PC-3 (cell line): ENCODE results near the gene ACTR1A. TPM values are rescaled to one million over a fixed set of nuclear protein-coding genes. Genes with fewer than 3 reads are reported as not detected.

Source experiments
- ATAC-seq: fragments of 200-7000 bp; cut with Tn5 transposase; 2 replicates; pipeline ENCODE4 v1.9.1; 2020; ENCODE audit warnings: mild to moderate bottlenecking, moderate library complexity
- BruUV-seq: library from RNA; stranded (reverse); fragments of 400-500 nt; replicated peaks from 2 replicates; lab custom pipeline; 2021; lab: Mats Ljungman, UMichigan
- CTCF ChIA-PET: fragments of 300-600 bp; sonication (Branson Sonifier 250); formaldehyde crosslinking; loops from one replicate; lab custom pipeline; 2022; ENCODE audit warnings: antibody characterized with exemption; lab: Charles Lee
- POLR2A ChIA-PET: fragments of 300-600 bp; sonication (Branson Sonifier 250); formaldehyde crosslinking; loops from one replicate; lab custom pipeline; 2022; ENCODE audit warnings: antibody characterized with exemption; ENCODE audit not compliant: unreplicated experiment; lab: Charles Lee
- DNase-seq: peaks from one replicate; pipeline ENCODE4 v3.0.0-alpha.2; 2015
- H2AFZ ChIP-seq: fragments of 300-600 bp; sonication (generic); 2 replicates; pipeline ENCODE4 v1.6.0; 2016; ENCODE audit warnings: antibody characterized with exemption, low read length
- H3F3A ChIP-seq: fragments of 300-600 bp; sonication (generic); one replicate; pipeline ENCODE4 v1.6.0; 2017; ENCODE audit warnings: antibody characterized with exemption, low read length, control low read depth, mild to moderate bottlenecking; ENCODE audit not compliant: unreplicated experiment
- H3K27ac ChIP-seq: fragments of 300-600 bp; sonication (generic); 2 replicates; pipeline ENCODE4 v1.5.1; 2016; ENCODE audit warnings: mild to moderate bottlenecking, low read length
- H3K27me3 ChIP-seq: fragments of 300-600 bp; sonication (generic); 2 replicates; pipeline ENCODE4 v1.6.1; 2016; ENCODE audit warnings: low read length, mixed read lengths
- H3K36me3 ChIP-seq: fragments of 300-600 bp; sonication (generic); 2 replicates; pipeline ENCODE4 v1.6.1; 2016; ENCODE audit warnings: low read depth, mixed run types, low read length, mixed read lengths
- H3K4me1 ChIP-seq: fragments of 300-600 bp; sonication (generic); 2 replicates; pipeline ENCODE4 v1.5.1; 2016; ENCODE audit warnings: low read length; ENCODE audit not compliant: insufficient read depth
- H3K4me2 ChIP-seq: fragments of 300-600 bp; sonication (generic); 2 replicates; pipeline ENCODE4 v1.6.0; 2016; ENCODE audit warnings: low read length
- H3K4me3 ChIP-seq: fragments of 300-600 bp; sonication (generic); 2 replicates; pipeline ENCODE4 v1.5.1; 2016; ENCODE audit warnings: mild to moderate bottlenecking, low read length, mixed read lengths
- H3K79me2 ChIP-seq: fragments of 300-600 bp; sonication (generic); 2 replicates; pipeline ENCODE4 v1.6.1; 2017; ENCODE audit warnings: low read length, mixed read lengths
- H3K9ac ChIP-seq: fragments of 300-600 bp; sonication (generic); 2 replicates; pipeline ENCODE4 v1.6.0; 2016; ENCODE audit warnings: mild to moderate bottlenecking, low read length
- H3K9me2 ChIP-seq: fragments of 300-600 bp; sonication (generic); replicated peaks from 2 replicates; pipeline ENCODE4 v1.6.1; 2016; ENCODE audit warnings: mixed run types, low read length, mixed read lengths
- H3K9me3 ChIP-seq: fragments of 300-600 bp; sonication (generic); 2 replicates; pipeline ENCODE4 v1.6.1; 2016; ENCODE audit warnings: low read length, mixed read lengths
- H4K20me1 ChIP-seq: fragments of 300-600 bp; sonication (generic); 2 replicates; pipeline ENCODE4 v1.6.1; 2016; ENCODE audit warnings: low read length, mixed read lengths
- EZH2 ChIP-seq: fragments of 300-600 bp; sonication (generic); IDR thresholded peaks from one replicate; pipeline ENCODE4 v1.6.1; 2017; ENCODE audit warnings: antibody characterized with exemption, mild to moderate bottlenecking, low read length; ENCODE audit not compliant: unreplicated experiment
- EZH2phosphoT487 ChIP-seq: fragments of 300-600 bp; sonication (generic); IDR thresholded peaks from 2 replicates; pipeline ENCODE4 v1.6.1; 2018; ENCODE audit warnings: mild to moderate bottlenecking, antibody characterized with exemption, low read length, borderline replicate concordance
- intact Hi-C: fragments of 100-400 bp; cut with micrococcal nuclease; formaldehyde crosslinking; loops from 2 replicates; pipeline ENCODE4 v1.9.0; 2023
- total RNA-seq: library from RNA; depleted of rRNA; stranded (reverse); fragments of >200 nt; gene quantifications from 2 replicates; pipeline ENCODE4 v1.2.3, GENCODE V29; 2014
- TF ChIP-seq, protein P1 (sequence below): fragments of 300-600 bp; sonication (generic); conservative IDR thresholded peaks from 2 replicates; pipeline ENCODE4 v1.5.1; 2017; ENCODE audit warnings: antibody characterized with exemption, low read depth, mild to moderate bottlenecking, low read length

The ACTR1A gene
- total RNA-seq, 1 experiment from 2014 or later, result 69.9 TPM

DNA sequence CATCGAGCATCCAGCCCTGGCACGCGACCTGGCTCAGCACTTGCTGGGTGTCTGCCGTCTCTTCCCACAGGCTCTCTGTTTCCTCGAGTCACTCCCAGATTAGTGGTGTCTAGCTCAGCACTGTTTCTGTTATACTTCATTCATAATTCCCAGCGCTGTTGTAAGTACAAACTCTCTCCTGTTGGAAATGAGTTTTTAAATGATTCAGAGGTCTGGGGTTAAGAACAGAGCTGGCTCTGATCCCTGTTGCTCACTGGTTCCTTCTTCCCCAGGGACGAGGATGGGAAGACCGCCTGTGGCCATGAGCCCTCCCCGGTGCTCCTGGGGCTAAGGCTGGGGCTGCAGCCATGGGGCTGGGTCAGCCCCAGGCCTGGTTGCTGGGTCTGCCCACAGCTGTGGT is 33.8 kb downstream of the ACTR1A start:
- Histone ChIP-seq H3K27ac (no peak overlapping the region), H3K9me3 (no peaks in the 10 kb centered on the region), H3K4me2 (no peak overlapping the region), H3K36me3 (no peaks in the 10 kb centered on the region), H3K4me1 (no peaks in the 10 kb centered on the region), H2AFZ (no peak overlapping the region), H3K4me3 (no peak overlapping the region), H4K20me1 (no peaks in the 10 kb centered on the region), H3K9ac (no peak overlapping the region), H3K27me3 (no peaks in the 10 kb centered on the region), H3K9me2 (no peaks in the 10 kb centered on the region), H3K79me2 (no peaks in the 10 kb centered on the region), H3F3A (no peaks in the 10 kb centered on the region)
- intact Hi-C loops, result no loop called here
- POLR2A ChIA-PET, result no interaction called here
- TF ChIP-seq EZH2phosphoT487, result no peak
- TF ChIP-seq EZH2, result no peak
- TF ChIP-seq, protein P1, sequence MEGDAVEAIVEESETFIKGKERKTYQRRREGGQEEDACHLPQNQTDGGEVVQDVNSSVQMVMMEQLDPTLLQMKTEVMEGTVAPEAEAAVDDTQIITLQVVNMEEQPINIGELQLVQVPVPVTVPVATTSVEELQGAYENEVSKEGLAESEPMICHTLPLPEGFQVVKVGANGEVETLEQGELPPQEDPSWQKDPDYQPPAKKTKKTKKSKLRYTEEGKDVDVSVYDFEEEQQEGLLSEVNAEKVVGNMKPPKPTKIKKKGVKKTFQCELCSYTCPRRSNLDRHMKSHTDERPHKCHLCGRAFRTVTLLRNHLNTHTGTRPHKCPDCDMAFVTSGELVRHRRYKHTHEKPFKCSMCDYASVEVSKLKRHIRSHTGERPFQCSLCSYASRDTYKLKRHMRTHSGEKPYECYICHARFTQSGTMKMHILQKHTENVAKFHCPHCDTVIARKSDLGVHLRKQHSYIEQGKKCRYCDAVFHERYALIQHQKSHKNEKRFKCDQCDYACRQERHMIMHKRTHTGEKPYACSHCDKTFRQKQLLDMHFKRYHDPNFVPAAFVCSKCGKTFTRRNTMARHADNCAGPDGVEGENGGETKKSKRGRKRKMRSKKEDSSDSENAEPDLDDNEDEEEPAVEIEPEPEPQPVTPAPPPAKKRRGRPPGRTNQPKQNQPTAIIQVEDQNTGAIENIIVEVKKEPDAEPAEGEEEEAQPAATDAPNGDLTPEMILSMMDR, result no peak
- CTCF ChIA-PET, result no interaction called here
- BruUV-seq, result no TSS peak
- DNase-seq (no peak), ATAC-seq (no peak)

DNA sequence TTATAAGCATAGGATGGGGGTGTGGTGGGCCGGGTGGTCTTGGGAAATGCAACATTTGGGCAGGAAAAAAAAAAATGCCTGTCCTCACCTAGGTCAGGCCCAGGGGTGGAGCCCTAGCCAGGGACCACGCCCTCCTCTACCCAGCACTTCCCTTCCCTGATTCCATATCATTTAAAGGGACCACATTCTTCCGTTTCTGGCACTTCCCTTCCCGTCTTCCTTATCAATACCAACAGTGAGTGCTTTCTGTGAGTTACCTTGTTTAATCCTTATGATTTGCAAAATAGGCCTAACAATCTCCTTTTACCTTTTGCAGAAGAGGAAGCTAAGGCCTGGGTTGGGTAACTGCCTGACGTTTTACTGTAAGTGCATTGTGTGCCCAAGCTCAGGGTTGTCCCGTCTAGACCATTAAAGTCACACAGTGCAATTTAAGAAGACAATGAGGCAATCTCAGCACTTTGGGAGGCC is 34.5 kb downstream of the ACTR1A start:
- Histone ChIP-seq H3K27ac (no peak overlapping the region), H3K36me3 (no peaks in the 10 kb centered on the region), H3K9me2 (no peaks in the 10 kb centered on the region), H3F3A (no peaks in the 10 kb centered on the region), H2AFZ (no peak overlapping the region), H3K79me2 (no peaks in the 10 kb centered on the region), H3K9me3 (no peaks in the 10 kb centered on the region), H3K4me1 (no peaks in the 10 kb centered on the region), H3K4me3 (no peak overlapping the region), H3K9ac (no peak overlapping the region), H3K27me3 (no peaks in the 10 kb centered on the region), H4K20me1 (no peaks in the 10 kb centered on the region), H3K4me2 (no peak overlapping the region)
- TF ChIP-seq EZH2 (no peak), EZH2phosphoT487 (no peak)
- TF ChIP-seq, protein P1, result no peak
- BruUV-seq, result no TSS peak
- ChIA-PET POLR2A (no interaction called here), CTCF (no interaction called here)
- intact Hi-C loops, result no loop called here
- ATAC-seq, result no peak
- DNase-seq, result no peak

DNA sequence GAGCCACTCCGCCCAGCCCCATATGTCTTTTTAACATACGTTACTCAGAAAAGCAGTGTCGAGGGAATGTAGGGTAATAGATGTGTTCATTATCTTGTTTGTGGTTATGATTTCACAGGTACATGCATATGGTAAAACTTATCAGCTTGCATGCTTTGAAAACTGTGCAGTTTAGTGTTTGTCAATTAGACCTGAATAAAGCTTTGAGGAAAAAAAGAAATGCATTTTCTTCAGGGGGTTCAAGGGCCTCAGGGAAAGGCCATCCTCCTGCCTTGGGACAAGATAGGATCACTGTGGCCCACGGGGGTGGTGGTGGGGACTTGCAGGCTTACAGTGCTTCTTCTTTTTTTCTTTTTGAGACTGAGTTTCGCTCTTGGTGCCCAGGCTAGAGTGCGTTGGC is 35.2 kb downstream of the ACTR1A start:
- ChIA-PET POLR2A (no interaction called here), CTCF (no interaction called here)

More for the DNA sequence above, 35.2 kb downstream of the ACTR1A start:
- no peaks in the 10 kb centered on the region for H3F3A ChIP-seq
- no peak overlapping the region for H3K27ac ChIP-seq
- DNase-seq (no peak), ATAC-seq (no peak)
- intact Hi-C loops, result no loop called here
- no peak for TF ChIP-seq EZH2
- TF ChIP-seq, protein P1, result no peak
- TF ChIP-seq EZH2phosphoT487, result no peak
- no TSS peak for BruUV-seq
- H3K27me3 ChIP-seq, result no peaks in the 10 kb centered on the region
- H4K20me1 ChIP-seq, result no peaks in the 10 kb centered on the region
- no peaks in the 10 kb centered on the region for H3K9me2 ChIP-seq
- no peak overlapping the region for H2AFZ ChIP-seq
- no peaks in the 10 kb centered on the region for H3K79me2 ChIP-seq
- H3K9me3 ChIP-seq, result no peaks in the 10 kb centered on the region
- no peak overlapping the region for H3K9ac ChIP-seq
- H3K4me2 ChIP-seq, result no peak overlapping the region
- no peak overlapping the region for H3K4me3 ChIP-seq
- H3K36me3 ChIP-seq, result no peaks in the 10 kb centered on the region
- H3K4me1 ChIP-seq, result no peaks in the 10 kb centered on the region
